Testis (tissue), 2 donors: ENCODE measurements around the gene HOXB8.

Source experiments
- CTCF ChIP-seq, 3 experiments: fragments of 450-650 bp in 2 of 3; fragments of 200-600 bp in 1 of 3; sonication (generic) in 1 of 3; IDR thresholded peaks; one replicate each; pipeline ENCODE4 v1.5.1; 2016 to 2019; ENCODE audit warnings: antibody characterized with exemption in 3 of 3, mild to moderate bottlenecking in 2 of 3, moderate library complexity in 1 of 3
- POLR2A ChIP-seq: fragments of 450-650 bp; IDR thresholded peaks from one replicate; pipeline ENCODE4 v1.6.1; 2017; ENCODE audit warnings: antibody characterized with exemption, mild to moderate bottlenecking, moderate library complexity

GRCh38 chr17:48592577-48592976 is 22.5 kb downstream of the HOXB8 start:
- TF ChIP-seq CTCF (IDR thresholded peaks at IDR 0.05) (no peak), POLR2A (no peak)
